Endodermal cell (in vitro differentiated cells): ENCODE data around the gene PLEKHG4B. TPM values are rescaled to one million over a fixed set of nuclear protein-coding genes. Genes with fewer than 3 reads are reported as not detected.
A peak's percentile ranks its signal among the peaks of the same experiment; 100 is the strongest.

Source experiments
- DNase-seq: peaks from one replicate; pipeline ENCODE4 v3.0.0-alpha.2; 2017
- H3K27ac ChIP-seq: 2 replicates; pipeline ENCODE4 v1.5.1; 2013; ENCODE audit warnings: mild to moderate bottlenecking, low read depth, low read length, moderate library complexity
- H3K27me3 ChIP-seq: 2 replicates; pipeline ENCODE4 v1.6.1; 2013; ENCODE audit warnings: mild to moderate bottlenecking, low read length, moderate library complexity; ENCODE audit not compliant: insufficient read depth, control insufficient read depth, poor library complexity, severe bottlenecking
- H3K36me3 ChIP-seq: 2 replicates; pipeline ENCODE4 v1.7.0; 2013; ENCODE audit warnings: mild to moderate bottlenecking, low read length, moderate library complexity; ENCODE audit not compliant: control insufficient read depth, insufficient read depth
- H3K4me1 ChIP-seq: one replicate; pipeline ENCODE4 v1.7.0; 2013; ENCODE audit warnings: low read length; ENCODE audit not compliant: control insufficient read depth, insufficient read depth
- H3K4me3 ChIP-seq: 2 replicates; pipeline ENCODE4 v1.5.1; 2013; ENCODE audit warnings: mild to moderate bottlenecking, low read length, moderate library complexity
- H3K9ac ChIP-seq: 2 replicates; pipeline ENCODE4 v1.6.1; 2013; ENCODE audit warnings: mild to moderate bottlenecking, low read length, moderate library complexity; ENCODE audit not compliant: poor library complexity, severe bottlenecking; ENCODE audit errors: extremely low read depth
- H3K9me3 ChIP-seq: 2 replicates; pipeline ENCODE4 v1.6.1; 2013; ENCODE audit warnings: mild to moderate bottlenecking, low read length, moderate library complexity; ENCODE audit not compliant: control insufficient read depth
- H3K27ac Mint-ChIP-seq: 2 replicates; pipeline ENCODE4 v1.8.0; 2020; ENCODE audit warnings: mixed read lengths
- H3K27me3 Mint-ChIP-seq: 2 replicates; pipeline ENCODE4 v1.8.0; 2021; ENCODE audit warnings: mild to moderate bottlenecking, mixed read lengths; ENCODE audit not compliant: insufficient read depth
- H3K36me3 Mint-ChIP-seq: 2 replicates; pipeline ENCODE4 v1.8.0; 2020; ENCODE audit warnings: low read depth, mixed read lengths
- H3K4me1 Mint-ChIP-seq: 2 replicates; pipeline ENCODE4 v1.8.0; 2020; ENCODE audit warnings: mixed read lengths
- H3K4me3 Mint-ChIP-seq: 2 replicates; pipeline ENCODE4 v1.8.0; 2020; ENCODE audit warnings: mild to moderate bottlenecking, moderate library complexity, mixed read lengths
- H3K9me3 Mint-ChIP-seq: 2 replicates; pipeline ENCODE4 v1.8.0; 2020; ENCODE audit warnings: mild to moderate bottlenecking, mixed read lengths
- WGBS, 2 experiments: methylation state at CpG; one replicate each; pipeline versions ENCODE4 v1.1.5 to v1.1.7; 2013; ENCODE audit warnings: missing lambda C conversion rate in 2 of 2, mixed read lengths in 1 of 2; ENCODE audit not compliant: insufficient coverage in 1 of 2, insufficient read length in 1 of 2; 5-methylcytosine and 5-hydroxymethylcytosine counted together
- total RNA-seq, 2 donors: library from RNA; stranded (reverse); fragmentation: NEBNext Ultra II Directional in 1 of 2; extraction: Animal tissue kit (Norgen Biotek cat#: 25700) in 1 of 2; gene quantifications; 2 replicates in 1 of 2; 3 replicates in 1 of 2; pipeline ENCODE4 v1.2.1, GENCODE V29; 2021
- TF ChIP-seq, protein P1 (sequence below): fragments of 200-600 bp; sonication (generic); conservative IDR thresholded peaks from 2 replicates; pipeline ENCODE4 v1.5.0; 2021; ENCODE audit warnings: antibody characterized with exemption, mild to moderate bottlenecking

The PLEKHG4B gene
- total RNA-seq, 2 donors from 2014 or later: 16.3 to 22.8 TPM

GRCh38 chr5:130601-131131 lies 38.7 kb downstream of the PLEKHG4B start:
- no peaks in the 10 kb centered on the region for H3K36me3 ChIP-seq
- WGBS, 2 experiments: 79 to 87% methylated on average over 3 of the region's 4 CpGs
- H3K4me3 ChIP-seq: no peak overlapping the region
- peak overlapping the region; percentile 21 for H3K27ac ChIP-seq
- Mint-ChIP-seq H3K9me3 (peaks cover 17% of the 10 kb centered on the region), H3K4me3 (no peak overlapping the region), H3K27ac (no peak overlapping the region), H3K27me3 (no peaks in the 10 kb centered on the region), H3K36me3 (peaks cover 45% of the 10 kb centered on the region), H3K4me1 (peaks cover 22% of the 10 kb centered on the region)
- no peak for DNase-seq
- peaks cover 13% of the 10 kb centered on the region for H3K9me3 ChIP-seq
- no peak overlapping the region for H3K9ac ChIP-seq
- TF ChIP-seq, protein P1, sequence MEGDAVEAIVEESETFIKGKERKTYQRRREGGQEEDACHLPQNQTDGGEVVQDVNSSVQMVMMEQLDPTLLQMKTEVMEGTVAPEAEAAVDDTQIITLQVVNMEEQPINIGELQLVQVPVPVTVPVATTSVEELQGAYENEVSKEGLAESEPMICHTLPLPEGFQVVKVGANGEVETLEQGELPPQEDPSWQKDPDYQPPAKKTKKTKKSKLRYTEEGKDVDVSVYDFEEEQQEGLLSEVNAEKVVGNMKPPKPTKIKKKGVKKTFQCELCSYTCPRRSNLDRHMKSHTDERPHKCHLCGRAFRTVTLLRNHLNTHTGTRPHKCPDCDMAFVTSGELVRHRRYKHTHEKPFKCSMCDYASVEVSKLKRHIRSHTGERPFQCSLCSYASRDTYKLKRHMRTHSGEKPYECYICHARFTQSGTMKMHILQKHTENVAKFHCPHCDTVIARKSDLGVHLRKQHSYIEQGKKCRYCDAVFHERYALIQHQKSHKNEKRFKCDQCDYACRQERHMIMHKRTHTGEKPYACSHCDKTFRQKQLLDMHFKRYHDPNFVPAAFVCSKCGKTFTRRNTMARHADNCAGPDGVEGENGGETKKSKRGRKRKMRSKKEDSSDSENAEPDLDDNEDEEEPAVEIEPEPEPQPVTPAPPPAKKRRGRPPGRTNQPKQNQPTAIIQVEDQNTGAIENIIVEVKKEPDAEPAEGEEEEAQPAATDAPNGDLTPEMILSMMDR: no peak
- no peaks in the 10 kb centered on the region for H3K4me1 ChIP-seq
- no peaks in the 10 kb centered on the region for H3K27me3 ChIP-seq

DNA sequence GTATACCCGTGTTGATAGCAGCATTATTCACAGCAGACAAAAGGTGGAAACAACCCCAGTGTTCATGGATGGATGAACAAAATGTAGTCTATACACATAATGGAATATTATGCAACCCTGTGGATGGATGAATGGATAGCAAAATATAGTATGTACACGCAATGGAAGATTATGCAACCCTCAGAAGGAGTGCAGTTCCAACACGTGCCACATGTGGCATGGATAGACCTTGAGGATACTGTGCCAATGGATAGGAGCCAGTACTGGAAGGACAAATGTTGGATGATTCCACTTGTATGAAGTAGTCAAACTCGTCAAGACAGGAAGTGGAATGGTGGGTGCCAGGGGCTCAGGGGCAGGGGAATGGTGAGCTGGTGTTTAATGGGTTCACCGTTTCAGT lies 44.9 kb downstream of the PLEKHG4B start:
- H3K27ac Mint-ChIP-seq: no peak overlapping the region
- 93% methylated on average over 4 to 5 of the region's 5 CpGs for WGBS, 2 experiments

GRCh38 chr5:137741-138140 lies 45.8 kb downstream of the PLEKHG4B start:
- 95 to 96% methylated on average over 13 to 15 of the region's 15 CpGs for WGBS, 2 experiments
- Mint-ChIP-seq H3K36me3 (peaks cover 20% of the 10 kb centered on the region), H3K27me3 (no peaks in the 10 kb centered on the region), H3K4me3 (no peak overlapping the region), H3K27ac (no peak overlapping the region), H3K9me3 (peaks cover 1% of the 10 kb centered on the region), H3K4me1 (peaks cover 16% of the 10 kb centered on the region)
- Histone ChIP-seq H3K27me3 (no peaks in the 10 kb centered on the region), H3K9ac (no peak overlapping the region), H3K27ac (no peak overlapping the region), H3K36me3 (no peaks in the 10 kb centered on the region), H3K9me3 (no peaks in the 10 kb centered on the region), H3K4me1 (no peaks in the 10 kb centered on the region), H3K4me3 (no peak overlapping the region)
- DNase-seq: peak; percentile 50
- TF ChIP-seq, protein P1: no peak

More for the DNA sequence above, 44.9 kb downstream of the PLEKHG4B start:
- H3K36me3 ChIP-seq: no peaks in the 10 kb centered on the region
- H3K27me3 ChIP-seq: no peaks in the 10 kb centered on the region
- no peaks in the 10 kb centered on the region for H3K27me3 Mint-ChIP-seq
- peaks cover 16% of the 10 kb centered on the region for H3K4me1 Mint-ChIP-seq
- no peaks in the 10 kb centered on the region for H3K9me3 ChIP-seq
- no peak overlapping the region for H3K9ac ChIP-seq
- H3K4me3 Mint-ChIP-seq: no peak overlapping the region
- H3K36me3 Mint-ChIP-seq: peaks cover 19% of the 10 kb centered on the region
- DNase-seq: no peak
- no peak overlapping the region for H3K4me3 ChIP-seq
- no peak overlapping the region for H3K27ac ChIP-seq
- no peaks in the 10 kb centered on the region for H3K4me1 ChIP-seq
- H3K9me3 Mint-ChIP-seq: peaks cover 3% of the 10 kb centered on the region
- TF ChIP-seq, protein P1: peak; percentile 44
